GM18517 (cell line): Measurements from ENCODE around the gene NGF.
"Not testable (repeated sequence)": the region's sequence is repeated elsewhere in the genome, so short reads cannot be mapped to it uniquely, and the experiment has no call there.

ENCODE experiments used
- ATAC-seq: cut with Tn5 transposase; IDR thresholded peaks from one replicate; pipeline ENCODE4 v1.9.1; 2021; ENCODE audit warnings: mild to moderate bottlenecking, moderate library complexity; ENCODE audit not compliant: unreplicated experiment

The NGF gene

GRCh38 chr1:115337633-115338456 is at the start of gene NGF:
TSS of gene NGF (minus strand) at chr1:115338249. CDS start at chr1:115286795, 51,454 bp downstream.
- ATAC-seq, result no peak

DNA sequence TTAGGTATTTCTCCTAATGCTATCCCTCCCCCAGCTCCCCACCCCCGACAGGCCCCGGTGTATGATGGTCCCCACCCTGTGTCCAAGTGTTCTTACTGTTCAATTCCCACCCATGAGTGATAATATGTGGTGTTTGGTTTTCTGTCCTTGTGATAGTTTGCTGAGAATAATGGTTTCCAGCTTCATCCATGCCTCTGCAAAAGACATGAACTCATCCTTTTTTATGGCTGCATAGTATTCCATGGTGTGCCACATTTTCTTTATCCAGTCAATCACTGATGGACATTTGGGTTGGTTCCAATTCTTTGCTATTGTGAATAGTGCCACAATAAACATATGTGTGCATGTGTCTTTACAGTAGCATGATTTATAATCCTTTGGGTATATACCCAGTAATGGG is 45.4 kb upstream of the NGF start:
- ATAC-seq, result not testable (repeated sequence)

DNA sequence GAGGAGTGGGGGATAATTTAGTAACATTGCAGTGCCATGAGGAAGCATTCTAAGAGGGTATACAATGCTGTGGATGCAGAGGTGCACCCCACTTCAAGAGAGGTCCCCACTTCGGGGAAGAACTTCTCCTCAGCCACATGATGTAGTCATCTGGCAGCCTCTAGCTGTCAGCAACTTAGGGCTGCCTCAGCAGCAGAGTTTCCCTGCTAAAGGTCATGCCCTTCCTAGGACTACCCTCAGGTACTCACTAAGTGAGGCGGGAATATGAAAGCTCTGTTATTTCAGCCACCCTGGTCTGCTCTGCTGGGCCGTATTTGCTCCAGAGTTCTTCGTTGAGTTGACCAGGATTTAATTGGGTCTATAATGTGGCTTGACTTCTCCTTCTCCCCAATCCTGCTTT is 41.9 kb upstream of the NGF start:
- no peak for ATAC-seq

- no peak for ATAC-seq
These were observed 39.4 kb upstream of the NGF start for GRCh38 chr1:115377411-115377810.

DNA sequence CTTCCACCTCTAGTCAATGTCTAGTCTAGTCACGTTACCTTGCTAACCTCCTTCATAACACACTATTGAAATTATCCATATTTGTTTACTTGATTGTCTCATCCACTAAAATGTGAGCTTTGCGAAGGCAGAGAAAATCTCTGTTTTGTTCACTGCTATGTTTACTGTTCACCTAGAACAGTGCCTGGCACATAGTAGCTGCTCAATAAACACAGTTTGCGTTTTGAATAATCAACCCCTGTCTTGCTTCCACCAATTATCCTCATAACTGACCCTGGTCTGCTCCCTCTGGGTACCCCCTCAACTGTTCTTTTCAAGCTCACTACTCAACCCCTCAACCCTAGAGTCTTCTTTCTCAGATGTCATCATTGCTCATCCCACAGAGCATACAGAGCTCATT is 36.5 kb upstream of the NGF start:
- no peak for ATAC-seq

DNA sequence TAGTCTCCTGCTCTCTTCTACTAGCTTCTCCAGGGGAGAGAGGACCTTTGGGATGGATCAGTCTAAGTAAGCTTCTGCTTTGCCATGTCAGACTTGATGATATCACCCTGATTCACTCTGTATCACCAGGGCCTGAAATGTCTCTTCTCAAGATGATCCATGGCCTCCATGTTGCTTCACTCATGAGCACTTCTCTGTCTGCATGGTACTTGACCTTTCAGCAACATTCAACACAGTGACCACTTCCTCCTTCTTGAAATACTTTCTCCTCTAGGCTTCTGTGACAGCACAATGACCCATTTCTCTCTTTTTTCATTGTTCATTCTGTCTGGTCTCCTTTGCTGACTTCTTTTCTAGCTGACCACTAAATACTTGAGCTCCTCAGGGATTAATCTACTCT is 35.3 kb upstream of the NGF start:
- no peak for ATAC-seq

GRCh38 chr1:115365738-115366137 is 27.7 kb upstream of the NGF start:
- ATAC-seq, result no peak

DNA sequence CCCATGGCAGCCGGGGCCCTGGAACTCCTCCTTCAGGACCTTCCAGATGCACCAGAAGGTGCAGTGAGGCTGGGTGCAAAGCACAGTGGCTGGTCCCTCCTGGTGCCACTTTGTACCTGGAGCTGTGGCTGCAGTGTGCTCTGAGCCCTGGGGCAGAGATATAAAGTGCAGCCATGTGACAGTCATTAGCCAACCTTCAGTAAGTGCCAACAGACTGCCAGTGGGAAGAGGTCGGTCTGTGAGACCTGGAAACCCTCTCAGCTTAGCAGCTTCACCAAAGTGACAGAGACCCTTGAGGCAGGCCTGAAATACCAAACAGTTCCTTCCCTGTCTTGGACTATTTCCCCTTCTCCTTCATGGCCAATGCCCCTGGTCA is 26.7 kb upstream of the NGF start:
- ATAC-seq, result no peak

DNA sequence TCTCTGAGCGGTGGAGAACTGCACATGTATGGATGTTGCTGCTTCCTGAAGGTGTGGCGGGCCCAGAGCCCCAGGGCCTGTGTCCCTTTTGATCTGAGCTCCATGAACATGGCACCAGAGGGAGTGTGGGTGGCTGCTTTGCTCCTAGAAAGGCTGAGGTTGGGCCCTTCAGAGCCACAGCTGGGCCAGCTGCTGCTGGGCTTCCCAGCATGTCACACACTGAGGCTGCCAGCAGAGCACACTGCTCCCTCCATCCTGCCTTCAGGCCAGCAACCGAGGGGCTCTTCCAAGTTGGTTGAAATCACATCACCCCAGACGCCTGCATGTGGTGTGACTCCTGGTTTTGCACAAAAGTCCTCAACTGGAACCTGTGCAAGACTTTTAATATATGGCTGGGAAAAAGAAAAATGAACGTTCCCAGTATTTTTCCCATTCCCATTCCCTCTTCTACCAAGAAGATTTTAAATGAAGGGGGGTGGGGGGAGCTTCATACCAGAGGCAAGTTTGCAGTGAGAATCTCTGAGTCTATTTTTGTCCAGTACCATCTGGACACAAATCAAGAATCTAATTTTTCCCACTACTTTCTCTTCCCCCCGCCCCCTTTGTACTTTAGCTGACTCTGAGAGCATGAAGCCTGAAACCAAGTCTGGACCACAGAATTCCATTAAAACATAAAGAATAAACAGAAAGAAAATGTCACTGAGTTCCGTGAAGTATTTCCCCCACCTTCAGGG is 26.2 kb upstream of the NGF start:
- ATAC-seq, result no peak

GRCh38 chr1:115363171-115363570 is 25.1 kb upstream of the NGF start:
- ATAC-seq, result no peak

DNA sequence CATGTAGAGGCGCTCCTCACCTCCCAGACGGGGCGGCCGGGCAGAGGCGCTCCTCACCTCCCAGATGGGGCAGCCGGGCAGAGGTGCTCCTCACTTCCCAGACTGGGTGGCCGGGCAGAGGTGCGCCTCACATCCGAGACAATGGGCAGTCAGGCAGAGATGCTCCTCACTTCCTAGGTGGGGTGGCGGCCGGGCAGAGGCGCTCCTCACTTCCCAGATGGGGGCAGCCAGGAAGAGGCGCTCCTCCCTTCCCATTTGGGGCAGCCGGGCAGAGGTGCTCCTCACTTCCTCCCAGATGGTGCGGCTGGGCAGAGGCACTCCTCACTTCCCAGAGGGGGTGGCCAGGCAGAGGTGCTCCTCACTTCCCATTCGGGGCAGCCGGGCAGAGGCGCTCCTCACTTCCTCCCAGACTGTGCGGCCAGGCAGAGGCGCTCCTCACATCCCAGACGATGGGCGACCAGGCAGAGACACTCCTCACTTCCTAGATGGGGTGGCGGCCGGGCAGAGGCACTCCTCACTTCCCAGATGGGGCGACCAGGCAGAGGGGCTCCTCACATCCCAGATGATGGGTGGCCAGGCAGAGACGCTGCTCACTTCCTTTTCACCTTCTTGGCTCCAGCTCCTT is 22.6 kb upstream of the NGF start:
- ATAC-seq, result not testable (repeated sequence)

- ATAC-seq, result not testable (repeated sequence)
These were observed 21.9 kb upstream of the NGF start for GRCh38 chr1:115359787-115360452.

DNA sequence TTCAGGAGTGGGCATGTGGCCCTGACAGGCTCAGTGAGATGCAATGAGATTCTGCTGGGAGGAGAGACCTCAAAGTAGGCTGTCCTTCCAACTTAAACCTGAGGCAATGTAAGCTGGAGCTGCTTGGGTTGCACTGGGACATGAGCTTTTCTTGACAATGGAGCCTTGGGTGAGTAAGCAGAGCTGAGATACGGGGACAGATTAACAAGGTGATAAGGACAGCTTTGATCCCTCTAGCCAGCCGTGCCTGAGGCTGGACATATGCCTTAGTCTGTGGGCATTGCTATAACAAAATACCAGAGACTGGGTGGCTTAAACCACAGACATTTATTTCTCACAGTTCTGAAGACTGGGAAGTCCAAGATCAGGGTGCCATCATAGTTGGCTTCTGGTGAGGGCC is 18.3 kb upstream of the NGF start:
- ATAC-seq, result no peak

DNA sequence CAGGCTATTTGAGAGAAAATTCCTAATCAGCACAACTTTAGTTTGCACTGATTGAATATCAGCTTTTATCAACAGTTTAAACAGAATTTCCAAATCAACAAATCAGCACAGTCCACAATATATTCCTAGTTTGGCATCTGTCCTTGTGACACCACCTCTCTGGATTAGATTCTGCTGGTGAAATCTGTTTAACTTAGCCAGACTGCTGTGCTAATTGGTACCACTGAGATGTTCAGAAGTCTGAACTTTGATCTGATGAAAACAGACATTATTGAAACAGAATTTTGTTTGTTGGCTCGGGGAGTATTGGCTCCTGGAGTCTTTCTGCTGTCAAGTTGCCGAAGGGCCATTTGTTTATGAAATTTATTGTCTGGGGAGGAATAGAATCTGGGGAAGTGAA is 17.0 kb upstream of the NGF start:
- no peak for ATAC-seq

DNA sequence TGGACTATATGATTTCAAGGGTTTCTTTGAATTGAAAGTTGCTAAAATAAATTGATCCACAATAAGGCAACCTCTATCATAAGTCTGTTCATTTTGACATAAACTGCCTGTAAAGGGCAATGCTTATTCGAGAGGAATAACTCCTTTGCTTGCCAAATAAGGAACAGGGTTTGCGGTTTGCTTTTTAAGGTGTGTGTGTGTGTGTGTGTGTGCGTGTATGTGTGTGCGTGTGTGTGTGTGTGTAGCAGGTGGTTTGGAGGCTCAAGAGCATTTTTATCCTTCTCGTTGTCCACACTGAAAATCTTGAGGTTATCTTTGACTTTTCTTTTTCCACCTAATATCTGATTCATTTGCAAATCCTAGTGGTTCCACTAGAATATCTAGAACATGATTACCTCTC is 13.1 kb upstream of the NGF start:
- no peak for ATAC-seq

DNA sequence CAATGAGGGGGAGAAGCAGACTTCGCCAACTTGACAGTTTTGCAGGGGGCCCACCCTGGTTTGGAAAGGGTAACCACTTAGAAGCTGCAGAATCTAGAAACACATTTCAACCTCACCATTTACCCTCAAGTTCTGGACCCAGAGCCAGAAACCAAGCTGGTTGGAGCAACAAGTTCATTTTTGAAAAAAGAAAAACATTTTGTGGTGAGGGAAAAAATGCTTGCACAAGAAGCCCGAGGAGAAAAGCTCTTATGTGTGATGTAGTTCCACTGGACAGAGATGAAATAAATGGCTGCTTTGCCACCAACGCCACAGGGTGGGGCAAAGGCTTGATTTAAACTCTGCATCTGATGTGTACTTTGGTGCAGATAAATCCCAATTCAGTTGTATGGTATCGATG is 10.6 kb upstream of the NGF start:
- no peak for ATAC-seq

DNA sequence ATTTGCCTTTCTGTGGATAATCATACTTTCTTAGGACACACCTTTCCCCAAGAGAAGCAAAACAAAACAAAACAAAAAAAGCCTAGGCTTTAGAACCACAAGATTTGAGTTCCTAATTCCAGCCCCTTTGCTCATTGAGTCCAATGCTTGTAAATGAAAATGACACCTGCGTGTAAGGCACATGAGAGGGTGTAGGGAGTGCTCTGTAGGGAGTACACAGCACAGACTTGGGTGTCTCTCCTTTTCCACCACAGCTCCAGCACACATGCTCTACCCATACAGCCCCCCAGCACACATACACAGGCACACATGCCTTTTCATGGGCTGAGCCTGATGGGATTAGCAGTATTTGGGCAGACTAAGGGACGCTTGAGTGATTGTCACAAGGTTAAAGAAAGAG is 9.2 kb upstream of the NGF start:
- no peak for ATAC-seq

DNA sequence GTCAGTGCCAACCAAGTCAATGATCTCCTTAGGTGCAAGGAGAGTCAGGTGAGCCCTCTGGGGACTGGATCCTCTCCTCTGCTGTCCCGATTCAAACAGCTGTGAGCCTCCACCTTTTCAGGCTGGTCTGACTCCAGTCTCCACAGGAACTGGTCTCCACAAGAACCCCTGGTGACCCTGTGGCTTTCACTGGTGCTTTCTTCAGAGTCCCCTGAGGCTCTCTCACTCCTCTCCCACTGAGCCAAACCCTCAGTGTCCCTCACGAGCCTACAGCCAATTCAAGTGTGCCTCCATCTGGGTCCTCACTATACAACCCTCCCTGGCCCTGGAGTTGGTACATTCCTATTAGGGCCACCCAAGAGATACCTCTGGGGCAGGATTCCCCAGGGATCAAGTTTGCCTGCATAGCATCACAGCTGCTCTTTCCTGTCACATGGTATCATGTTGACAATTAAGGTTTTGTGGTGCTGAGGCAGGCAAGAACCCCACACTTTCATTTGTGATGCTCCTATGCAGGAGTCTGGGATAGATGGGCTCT is 5.2 kb upstream of the NGF start:
- no peak for ATAC-seq

DNA sequence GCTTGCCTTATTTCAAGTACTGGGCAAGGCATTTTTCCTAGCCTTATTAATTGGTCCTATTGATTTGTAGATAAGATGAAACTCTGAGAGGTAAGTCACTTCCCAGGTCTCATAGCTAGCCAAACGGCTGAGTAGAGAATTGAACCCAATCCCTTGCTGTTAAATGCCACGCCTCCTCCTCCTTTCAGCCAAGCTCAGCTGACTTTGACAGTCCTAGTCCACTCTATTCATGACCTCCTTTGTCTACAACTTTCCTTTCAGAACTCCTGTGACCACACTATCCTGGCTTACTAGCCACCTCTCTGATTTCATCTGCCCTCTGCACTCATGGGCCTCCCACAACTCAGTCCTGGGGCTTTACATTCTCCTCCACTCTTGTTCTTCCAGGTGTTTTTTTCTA is 3.9 kb upstream of the NGF start:
- ATAC-seq, result no peak

- ATAC-seq, result no peak
These were observed 2.8 kb upstream of the NGF start for GRCh38 chr1:115340879-115341278.

DNA sequence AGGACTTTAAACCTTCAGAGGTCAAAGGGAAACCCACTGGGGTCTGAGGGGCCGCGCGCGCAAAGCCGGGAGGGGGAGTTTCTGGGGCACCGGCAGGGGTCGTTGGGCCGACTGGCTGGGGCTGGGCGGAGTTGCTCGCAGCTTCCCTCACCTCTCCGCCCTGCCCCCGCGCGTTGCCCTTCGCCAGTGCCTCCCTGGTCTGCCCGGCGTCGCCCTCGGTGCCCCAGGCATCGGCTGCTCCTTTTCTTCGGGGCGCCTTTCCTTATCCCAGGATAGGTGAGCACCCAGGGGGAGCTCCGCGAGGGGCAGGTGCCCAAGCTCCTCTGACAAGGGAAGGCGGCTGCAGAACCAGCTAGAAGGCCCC is 390 bp upstream of the NGF start:
- no peak for ATAC-seq
